Hepatic stellate cell (primary cell): ENCODE data around the gene ANKRD13C.
A peak's percentile ranks its signal among the peaks of the same experiment; 100 is the strongest.
"Not testable (repeated sequence)": the region's sequence is repeated elsewhere in the genome, so short reads cannot be mapped to it uniquely, and the experiment has no call there.

ENCODE experiments used
- DNase-seq: peaks from one replicate; pipeline ENCODE4 v3.0.0; 2011; ENCODE audit warnings: low spot score

The ANKRD13C gene, protein sequence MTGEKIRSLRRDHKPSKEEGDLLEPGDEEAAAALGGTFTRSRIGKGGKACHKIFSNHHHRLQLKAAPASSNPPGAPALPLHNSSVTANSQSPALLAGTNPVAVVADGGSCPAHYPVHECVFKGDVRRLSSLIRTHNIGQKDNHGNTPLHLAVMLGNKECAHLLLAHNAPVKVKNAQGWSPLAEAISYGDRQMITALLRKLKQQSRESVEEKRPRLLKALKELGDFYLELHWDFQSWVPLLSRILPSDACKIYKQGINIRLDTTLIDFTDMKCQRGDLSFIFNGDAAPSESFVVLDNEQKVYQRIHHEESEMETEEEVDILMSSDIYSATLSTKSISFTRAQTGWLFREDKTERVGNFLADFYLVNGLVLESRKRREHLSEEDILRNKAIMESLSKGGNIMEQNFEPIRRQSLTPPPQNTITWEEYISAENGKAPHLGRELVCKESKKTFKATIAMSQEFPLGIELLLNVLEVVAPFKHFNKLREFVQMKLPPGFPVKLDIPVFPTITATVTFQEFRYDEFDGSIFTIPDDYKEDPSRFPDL

DNA sequence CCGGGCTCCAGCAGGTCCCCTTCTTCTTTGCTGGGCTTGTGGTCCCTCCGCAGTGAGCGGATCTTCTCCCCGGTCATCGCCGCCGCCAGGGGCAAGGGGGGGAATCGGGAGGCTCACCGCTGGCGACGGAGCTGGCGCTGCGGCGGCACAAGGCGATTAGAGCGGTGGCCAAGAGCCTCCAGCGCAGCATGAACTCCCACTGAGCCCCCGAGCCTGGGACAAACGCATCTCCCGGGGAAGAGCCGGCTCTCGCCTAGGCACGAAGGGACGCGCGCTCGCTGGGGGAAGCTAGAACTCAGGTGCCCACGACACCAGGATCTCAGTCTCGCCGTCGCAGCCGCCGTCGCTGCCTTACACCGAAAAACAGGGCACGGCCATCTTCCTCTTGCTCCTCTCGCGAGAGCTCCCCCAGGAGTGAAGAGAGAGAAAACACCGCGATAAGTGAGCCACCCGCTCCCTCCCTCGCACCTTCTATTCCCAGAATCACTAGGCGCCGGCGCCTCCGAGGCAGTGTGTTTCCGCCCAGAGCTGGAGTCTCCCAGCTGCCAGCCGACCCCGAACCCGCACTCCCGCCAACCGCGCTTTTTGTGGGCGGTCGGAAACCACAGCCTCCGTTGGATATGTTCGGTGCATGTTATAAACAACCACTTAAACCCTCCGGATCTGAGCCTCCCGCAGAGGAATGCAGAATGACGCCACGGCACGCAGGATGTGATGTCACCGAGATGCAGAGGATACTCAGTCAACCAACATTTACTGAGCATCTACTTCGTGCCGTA lies at the start of gene ANKRD13C:
Gene ANKRD13C (minus strand): TSS at position 391 of the 779 bp plus-strand sequence. CDS start 314 bp downstream, at position 77.
- DNase-seq: peak; percentile 91

DNA sequence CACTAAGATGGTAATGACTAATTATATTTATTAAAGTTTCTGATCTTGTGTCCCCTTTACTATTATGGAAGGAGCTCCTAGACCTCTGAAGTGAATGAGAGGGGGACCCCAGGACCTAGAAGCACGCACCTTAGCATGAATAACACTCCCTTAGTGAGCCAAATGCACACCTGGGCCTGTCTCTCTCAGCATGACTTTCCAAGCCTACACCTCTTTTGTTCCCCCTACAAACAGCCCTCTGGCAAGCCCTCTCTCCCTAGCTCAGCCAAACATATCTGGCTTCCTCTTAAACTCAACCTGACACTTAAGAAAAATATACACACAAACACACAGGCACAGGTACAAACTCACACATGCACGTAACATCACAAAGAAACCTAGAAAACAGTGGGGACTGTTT lies 49.2 kb upstream of the ANKRD13C start:
- no peak for DNase-seq

DNA sequence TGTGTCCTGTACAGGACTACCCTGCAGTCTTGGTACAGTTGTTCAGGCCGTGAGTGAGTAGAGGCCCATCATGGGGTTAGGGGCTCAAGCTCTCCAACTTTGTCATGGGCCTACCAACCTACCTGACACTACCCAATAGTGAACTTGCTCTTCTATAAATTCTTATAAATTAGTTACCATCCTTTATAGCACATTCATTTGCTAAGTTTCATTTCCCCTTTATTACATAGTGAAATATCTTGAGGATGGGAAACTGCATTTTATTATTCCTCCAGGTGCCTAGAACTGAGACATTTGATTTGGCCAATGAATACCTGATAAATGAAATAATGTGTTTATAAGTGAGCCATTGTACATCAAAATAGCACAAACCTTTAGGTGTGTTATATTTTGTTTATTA lies 47.5 kb upstream of the ANKRD13C start:
- DNase-seq: no peak

DNA sequence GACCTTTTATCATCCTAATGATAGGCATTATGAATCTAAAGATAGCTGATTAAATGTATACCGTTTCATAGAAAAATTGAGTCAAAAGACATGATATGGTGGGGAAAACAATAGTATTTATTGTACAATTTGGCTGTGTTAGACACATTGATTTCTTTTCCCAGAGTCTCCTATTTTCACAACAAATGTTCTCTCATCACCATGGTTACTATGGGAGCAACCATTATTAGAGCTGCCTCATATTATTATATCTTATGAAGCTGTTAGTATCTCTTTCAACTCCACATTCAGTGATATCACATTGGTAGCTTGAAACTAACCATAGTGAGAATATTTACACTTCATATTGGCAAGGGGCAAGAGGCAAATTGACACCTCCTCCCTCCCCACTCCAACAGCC lies 45.8 kb upstream of the ANKRD13C start:
- no peak for DNase-seq

DNA sequence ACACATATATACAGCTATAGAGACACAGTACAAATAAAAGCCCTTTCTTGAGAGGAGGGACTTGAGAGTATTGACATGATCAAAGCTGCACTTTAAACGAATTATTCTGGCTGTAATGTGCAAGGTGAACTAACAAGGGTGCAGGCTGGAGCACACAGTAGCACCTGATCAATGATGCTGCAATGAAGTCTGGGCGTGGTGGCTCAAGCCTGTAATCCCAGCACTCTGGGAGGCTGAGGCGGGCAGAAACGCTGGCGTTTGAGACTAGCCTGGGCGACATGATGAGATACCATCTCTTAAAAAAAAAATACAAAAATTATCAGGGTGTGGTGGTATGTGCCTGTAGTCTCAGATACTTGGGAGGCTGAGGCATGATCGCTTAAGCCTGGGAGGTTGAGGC lies 42.5 kb upstream of the ANKRD13C start:
- no peak for DNase-seq

DNA sequence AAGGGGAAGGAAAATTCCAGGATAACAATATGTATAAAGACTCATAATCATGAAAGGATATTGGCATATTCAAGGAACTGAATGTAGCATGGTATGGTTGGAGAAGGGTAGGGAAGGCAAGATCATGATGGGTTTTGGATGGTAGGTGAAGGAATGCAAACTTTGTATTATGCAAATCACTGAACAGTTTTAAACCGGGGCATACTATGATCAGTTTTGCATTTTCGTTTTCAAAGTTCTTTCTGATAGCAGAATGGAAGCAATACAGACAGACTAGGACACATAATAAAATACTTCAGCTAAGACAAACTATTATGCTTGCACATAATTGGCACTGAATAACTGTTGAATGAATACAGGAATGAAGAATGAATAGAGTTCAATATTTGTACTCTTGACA lies 42.1 kb upstream of the ANKRD13C start:
- DNase-seq: no peak

DNA sequence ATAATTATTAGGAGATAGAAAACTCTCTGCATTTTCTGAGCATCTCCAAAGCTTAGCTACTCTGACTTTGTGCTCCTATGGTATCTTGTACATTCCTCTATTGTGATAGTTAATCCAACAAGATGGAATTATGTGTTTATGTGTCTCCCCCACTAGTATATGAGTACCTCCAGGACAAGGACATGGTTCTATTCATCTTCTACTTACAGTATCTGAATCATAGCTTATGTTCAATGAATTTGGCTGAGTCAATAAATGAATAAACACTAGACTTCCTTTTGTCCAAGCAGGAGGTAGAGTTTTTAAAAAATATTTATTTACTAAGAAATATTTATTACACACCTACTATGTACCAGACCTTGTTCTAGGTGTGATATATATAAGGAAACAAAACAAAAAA lies 38.1 kb upstream of the ANKRD13C start:
- no peak for DNase-seq

DNA sequence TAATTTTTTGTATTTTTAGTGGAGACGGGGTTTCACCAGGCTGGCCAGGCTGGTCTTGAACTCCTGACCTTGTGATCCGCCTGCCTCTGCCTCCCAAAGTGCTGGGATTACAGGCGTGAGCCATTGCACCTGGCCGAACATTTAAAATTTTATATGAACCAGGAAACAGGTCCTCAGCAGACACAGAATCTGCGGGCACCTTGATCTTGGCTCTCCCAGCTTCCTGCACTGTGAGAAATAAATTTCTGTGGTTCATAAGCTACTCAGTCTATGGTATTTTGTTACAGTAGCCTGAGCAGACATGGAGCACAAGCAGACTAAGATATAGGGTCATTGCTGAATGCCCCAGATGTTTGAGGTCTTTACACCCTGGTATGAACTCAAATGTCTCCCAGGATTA lies 33.0 kb upstream of the ANKRD13C start:
- DNase-seq: no peak

DNA sequence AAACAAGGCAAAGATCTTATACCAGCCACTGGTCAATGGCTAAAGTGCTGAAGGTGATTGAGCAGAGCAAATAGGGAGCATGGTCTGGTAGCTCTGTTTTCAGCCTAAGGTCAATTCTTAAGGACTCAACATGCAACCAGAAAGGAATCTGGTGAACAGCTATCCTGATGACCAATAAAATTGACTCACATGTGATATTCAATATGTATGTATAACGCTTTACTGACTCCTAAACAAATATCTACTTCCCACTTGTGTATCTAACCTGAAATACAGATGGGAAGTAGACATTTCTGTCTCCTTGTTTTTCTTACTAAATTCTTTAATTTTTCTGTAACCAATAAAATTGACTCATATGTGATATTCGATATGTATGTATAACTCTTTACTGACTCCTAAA lies 31.6 kb upstream of the ANKRD13C start:
- DNase-seq: no peak

DNA sequence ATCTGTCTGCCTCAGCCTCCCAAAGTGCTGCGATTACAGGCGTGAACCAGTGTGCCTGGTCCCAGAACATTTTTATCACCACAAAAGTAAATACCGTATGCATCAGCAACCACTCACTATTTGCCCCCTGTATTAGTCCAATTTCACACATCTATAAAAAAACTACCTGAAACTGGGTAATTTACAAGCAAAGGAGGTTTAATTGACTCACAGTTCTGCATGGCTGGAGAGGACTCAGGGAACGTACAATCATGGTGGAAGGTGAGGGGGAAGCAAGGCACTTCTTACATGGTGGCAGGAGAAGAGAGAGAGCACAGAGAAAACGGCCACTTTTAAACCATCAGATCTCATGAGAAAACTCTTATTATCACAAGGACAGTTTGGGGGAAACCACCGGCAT lies 31.0 kb upstream of the ANKRD13C start:
- DNase-seq: no peak

DNA sequence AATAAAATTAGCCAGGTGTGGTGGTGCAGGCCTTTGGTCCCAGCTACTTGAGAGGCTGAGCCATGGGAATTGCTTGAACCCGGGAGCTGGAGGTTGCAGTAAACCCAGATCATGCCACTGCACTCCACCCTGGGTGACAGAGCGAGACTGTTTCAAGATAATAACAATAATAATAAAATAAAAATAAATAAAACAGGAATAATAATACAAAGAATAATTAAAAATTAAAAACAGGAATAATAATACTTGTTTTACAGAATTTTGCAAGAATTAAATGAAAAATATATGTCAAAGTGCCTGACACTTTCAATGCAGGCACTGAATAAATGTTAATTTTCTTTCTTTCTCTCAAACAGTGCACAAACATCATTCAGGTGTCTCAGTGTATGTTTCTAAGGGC lies 30.0 kb upstream of the ANKRD13C start:
- DNase-seq: no peak

DNA sequence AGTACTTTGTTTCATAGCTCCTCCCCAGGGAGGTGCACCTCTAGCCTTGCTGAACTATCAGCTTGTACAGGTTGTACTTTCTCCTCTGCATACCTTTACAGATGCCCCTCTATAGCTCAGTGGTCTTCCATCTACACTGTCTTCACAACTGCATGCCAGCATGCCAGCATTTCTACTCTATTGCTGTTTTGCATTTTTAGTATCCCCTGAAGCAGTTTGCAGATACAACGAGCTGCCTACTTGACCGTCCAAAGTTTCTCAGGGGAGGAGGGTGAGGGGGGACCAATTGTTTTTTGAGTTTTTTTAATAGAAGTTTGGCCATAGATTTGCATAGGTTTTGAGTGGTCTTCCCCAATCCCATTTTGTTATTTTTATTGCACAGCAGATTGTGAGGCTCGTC lies 29.0 kb upstream of the ANKRD13C start:
- DNase-seq: no peak

DNA sequence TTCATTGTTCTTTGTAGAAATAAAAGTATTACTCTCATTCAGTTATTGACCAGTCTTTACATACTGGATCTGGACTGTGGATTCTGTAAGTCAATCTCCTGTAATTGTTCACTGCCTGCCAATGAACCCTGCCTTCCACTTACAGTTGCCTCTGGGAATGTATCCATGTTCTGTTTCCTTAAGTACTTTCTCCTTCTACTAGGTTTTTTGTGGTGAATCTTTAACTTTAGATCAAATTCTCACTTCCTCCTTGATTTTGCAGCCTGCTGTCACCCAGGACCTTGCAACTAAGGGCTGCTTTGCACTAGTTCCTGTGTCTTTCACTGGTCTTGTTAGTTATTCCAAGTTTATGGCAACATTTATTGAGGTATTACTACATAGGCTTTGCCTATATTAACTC lies 28.2 kb upstream of the ANKRD13C start:
- DNase-seq: no peak

DNA sequence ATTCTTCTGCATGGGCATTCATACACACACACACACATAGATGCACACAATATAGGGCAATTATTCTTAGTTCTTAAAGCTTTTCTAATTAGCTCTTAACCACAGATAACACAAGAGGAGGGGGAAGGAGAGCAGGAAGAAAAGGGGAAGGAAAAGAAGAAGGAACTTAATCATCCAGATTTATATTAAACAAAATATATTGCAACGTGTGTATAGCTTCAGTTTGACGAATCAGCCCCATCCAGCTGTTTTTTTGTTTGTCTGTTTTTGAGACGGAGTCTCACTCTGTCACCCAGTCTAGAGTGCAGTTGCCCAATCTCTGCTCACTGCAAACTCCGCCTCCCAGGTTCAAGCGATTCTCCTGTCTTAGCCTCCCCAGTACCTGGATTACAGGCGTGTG lies 21.7 kb upstream of the ANKRD13C start:
- DNase-seq: no peak

DNA sequence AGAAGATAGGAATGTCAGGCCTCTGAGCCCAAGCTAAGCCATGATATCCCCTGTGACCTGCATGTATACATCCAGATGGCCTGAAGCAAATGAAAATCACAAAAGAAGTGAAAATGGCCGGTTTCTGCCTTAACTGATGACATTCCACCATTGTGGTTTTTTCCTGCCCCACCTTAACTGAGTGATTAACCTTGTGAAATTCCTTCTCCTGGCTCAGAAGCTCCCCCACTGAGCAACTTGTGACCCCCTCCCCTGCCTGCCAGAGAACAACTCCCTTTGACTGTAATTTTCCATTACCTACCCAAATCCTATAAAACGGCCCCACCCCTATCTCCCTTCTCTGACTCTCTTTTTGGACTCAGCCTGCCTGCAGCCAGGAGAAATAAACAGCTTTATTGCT lies 19.1 kb upstream of the ANKRD13C start:
- DNase-seq: not testable (repeated sequence)

DNA sequence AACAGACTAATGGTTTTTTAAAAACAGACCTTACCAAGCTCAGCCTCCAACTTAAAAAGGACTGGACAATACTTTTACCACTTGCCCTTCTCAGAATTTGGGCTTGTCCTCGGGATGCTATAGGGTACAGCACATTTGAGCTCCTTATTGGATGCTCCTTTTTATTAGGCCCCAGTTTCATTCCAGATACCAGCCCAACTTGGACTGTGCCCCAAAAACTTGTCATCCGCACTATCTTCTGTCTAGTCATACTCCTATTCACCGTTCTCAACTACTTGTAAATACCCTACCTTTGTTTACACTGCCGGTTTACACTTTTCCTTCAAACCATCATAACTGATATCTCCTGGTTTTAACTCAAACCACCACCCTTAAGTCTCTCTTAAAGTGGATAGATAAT lies 17.9 kb upstream of the ANKRD13C start:
- no peak for DNase-seq

DNA sequence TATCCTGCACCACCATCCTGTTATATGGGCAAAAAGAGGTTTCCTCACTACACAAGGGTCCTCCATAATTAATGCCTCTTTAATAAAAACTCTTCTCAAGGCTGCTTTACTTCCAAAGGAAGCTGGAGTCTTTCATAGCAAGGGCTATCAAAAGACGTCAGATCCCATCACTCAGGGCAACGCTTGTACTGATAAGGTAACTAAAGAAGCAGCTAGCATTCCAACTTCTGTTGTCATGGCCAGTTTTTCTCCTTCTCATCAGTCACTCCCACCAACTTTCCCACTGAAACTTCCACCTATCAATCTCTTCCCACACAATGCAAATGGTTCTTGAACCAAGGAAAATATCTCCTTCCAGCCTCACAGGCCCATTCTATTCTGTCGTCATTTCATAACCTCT lies 17.1 kb upstream of the ANKRD13C start:
- not testable (repeated sequence) for DNase-seq

DNA sequence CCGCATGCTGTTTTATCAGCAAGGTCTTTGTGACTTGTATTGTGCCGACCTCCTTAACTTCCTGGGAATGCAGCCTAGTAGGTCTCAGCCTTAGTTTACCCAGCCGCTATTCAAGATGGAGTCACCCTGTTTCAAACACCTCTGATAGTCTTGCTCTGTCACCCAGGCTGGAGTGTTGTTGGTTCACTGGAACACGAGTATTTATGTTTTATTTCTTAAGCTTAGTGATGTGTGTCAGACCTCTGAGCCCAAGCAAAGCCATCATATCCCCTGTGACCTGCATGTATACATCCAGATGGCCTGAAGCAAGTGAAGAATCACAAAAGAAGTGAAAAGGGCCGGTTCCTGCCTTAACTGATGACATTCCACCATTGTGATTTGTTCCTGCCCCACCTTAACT lies 12.9 kb upstream of the ANKRD13C start:
- not testable (repeated sequence) for DNase-seq

DNA sequence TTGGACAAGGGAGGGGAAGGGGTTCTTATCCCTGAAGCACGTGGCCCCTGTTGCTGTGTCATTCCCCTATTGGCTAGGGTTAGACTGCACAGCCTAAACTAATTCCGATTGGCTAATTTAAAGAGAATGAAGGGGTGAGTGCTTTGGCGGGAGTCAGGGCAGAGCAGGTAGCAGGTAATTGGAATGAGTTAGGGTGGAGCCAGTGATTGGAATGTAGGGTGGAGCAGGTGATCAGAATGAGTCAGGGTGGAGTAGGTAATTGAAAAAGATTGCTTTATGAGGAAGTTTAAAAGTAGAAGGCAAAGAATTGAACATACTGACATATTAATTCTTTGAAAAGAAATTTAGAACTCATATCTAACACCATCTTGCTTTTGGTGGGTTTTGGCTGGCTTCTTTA lies 12.5 kb upstream of the ANKRD13C start:
- DNase-seq: not testable (repeated sequence)

DNA sequence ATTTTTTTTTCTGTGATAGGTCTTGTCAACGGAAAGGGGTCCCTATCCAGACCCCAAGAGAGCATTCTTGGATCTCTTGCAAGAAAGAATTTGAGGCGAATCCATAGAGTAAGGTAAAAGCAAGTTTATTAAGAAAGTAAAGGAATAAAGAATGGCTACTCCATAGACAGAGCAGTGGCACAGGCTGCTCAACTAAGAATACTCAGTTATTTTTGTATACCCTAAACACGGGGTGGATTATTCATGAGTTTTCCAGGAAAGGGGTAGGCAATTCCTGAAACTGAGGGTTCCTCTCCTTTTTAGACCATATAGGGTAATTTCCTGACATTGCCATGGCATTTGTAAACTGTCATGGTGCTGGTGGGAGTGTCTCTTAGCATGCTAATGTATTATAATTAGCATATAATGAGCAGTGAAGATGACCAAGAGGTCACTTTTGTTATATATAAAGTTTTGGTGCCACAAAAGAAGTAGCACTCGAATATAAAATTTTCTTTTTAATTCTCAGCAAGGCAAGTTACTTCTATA lies 12.0 kb upstream of the ANKRD13C start:
- DNase-seq: not testable (repeated sequence)

DNA sequence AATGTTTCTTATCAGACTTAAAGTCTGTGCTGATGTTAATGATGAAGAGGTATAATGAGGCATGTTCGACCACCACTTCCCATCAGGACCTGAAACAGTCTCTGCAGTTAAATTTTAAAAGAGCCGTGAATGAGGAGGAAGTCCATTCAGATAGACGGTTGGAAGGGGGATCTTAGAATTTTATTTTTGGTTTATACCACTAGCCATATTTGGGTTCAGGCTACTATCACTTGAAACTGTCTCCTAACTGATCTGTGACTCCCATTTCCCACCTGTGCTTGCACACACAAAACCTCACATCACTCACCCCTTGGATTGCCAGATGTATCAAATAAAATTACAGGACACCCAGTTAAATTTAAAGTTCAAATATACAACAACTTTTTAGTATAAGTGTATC lies 9.9 kb upstream of the ANKRD13C start:
- no peak for DNase-seq

DNA sequence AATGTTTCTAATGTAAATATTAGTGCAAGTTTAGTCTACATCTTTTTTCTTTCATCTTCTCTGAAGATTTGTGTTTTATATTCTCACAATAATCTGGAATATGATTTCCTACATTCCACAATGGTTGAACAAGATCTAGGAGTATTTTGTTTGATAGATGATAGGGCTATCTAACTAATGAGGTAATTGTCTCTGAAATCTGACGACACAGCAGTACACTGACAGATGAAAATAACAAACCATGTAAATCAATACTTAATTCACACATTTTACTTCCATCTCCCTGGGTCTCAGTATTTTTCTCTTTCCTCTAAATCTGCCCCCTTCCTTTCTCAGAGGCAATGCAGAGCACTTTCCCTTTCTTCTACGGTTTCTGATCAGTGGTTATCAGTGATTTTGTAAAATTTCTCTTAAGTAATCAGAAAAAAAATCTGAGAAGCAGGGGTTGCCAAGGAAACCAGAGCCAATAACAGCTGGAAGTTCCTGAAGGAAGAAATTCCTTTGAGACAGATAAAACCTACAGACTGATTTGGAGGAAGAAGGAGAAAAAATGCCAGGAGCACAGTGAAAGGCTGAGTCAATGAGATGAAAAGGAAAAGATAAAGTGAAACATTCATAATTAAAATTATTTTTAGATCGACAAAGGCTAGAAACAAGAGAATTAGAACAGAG lies 7.3 kb upstream of the ANKRD13C start:
- DNase-seq: peak; percentile 32
